ENCODE measurements around the gene FIS1.

- TF ChIP-seq GATA2 (IDR thresholded peaks at IDR 0.05; ENCODE audit: low read depth, low read length) (no peak), GATA3 (IDR thresholded peaks at IDR 0.05; ENCODE audit: low read depth, low read length) (no peak)
Observed at GRCh38 chr7:101216001-101216859, 28.7 kb downstream of the FIS1 start.

Measured in SH-SY5Y (cell line).